Activated CD4-positive, alpha-beta T cell treated with anti-CD3 and anti-CD28 coated beads, Interleukin-2, Interleukin-6, amounts not matched to agents 100 ng/mL and 50 ng/mL, durations not matched to agents 16 hours and 8 hours (primary cell): ENCODE data around the gene TLR1.
"Not testable (repeated sequence)": the region's sequence is repeated elsewhere in the genome, so short reads cannot be mapped to it uniquely, and the experiment has no call there.

Experiments
- DNase-seq: peaks from one replicate; pipeline ENCODE4 v3.0.0-alpha.2; 2020

The TLR1 gene

DNA sequence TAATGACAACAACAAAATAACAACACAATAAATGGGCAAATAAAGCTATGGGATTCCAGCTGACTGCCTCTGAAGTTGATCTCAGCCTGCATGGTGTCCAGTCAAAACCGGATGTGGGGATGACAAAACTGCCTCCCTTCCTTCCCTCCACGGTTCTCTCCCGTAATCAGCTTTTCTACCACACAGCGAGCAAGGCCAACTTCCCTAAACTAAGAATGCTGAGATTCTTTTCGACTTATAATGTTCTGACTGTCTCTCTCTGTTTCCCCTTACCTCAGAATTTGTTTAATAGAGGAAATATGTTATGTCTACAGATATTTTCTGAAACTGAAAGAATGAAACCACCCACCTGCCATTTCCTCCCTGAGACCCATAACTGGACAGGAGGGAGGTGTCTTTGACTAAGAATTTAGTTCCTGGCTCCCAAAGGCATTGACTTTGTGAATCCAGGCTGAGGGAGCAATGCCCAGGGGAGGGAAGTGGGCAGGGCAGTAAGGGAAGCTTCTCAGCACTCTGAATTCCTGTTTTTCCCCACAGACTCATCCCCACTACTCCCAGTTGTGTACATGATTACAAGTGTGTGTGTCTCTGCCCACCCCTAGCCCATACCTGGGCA is 1.0 kb upstream of the TLR1 start:
- DNase-seq, result peak; percentile 50

DNA sequence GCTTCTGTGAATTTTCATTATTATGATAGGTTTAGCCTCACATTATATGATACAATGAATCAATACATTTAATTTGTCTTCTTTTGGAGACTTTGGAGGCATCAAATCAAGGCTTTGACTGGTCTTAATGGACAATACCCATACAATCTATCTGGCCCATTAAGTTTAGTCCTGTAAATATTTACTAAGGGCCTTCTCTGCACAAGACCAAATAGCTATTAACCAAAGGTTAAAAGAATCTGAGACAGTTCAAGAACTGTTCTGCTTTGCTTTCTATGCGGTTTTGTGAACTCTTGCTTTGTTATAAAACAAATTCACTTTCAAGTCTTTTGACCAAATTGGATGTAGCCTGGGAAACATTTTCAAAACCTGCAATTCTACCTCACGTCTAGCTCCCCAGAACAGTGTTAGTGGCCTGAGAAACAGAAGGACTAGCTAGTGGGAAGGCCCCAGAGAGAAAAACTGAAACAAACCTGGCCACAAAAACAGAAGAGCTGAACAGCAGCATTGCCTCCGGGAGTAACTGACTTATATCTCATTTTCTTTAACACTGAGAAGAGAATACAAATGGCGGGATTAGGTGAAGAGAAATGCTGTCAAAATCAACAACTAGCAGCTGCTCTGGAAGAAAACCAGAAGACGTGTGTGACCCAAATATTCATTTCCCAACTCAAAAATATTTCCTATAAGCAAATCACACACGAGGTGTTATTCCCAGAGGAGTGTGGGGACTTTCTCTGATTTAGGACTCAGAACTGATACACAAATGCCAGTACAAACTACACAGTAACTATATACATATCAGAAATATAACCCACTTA is 548 bp downstream of the TLR1 start:
- DNase-seq, result peak; percentile 81

DNA sequence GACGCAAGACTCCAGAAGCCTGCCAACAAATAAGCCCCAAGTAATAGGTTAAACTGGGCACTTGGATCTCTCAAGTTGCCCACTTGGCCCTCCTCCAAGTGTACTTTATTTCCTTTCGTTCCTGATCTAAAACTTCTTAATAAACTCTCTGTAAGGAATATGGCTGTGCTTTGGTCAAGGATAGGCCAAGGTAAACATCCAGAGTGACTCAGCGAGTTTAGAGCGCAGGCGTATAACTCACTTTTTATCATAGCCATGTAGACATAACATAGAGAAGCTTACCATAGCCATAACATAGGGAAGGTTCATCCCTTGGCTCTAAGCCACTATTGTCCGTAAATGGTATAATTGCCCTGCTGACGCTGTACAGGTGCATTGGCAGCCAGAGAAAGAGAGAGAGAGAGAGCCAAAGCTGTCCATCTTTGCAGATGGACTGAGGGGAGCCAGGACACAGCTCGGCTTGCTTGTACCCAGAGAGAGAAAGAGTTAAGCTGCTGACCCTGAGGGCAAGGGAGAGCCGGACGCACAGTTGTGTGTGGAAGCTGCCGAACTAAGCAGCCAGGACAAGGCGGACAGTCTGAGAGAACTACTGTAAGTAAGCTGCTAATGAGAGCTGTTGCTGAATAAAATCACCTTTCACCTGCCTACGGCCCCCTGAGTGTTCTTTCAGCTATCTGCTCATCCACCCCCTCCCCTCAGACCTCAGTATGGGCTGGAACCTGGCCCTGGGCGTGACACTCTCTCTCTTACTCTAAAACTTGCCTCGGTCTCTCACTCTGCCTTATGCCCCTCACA is 1.8 kb downstream of the TLR1 start:
- DNase-seq, result no peak

DNA sequence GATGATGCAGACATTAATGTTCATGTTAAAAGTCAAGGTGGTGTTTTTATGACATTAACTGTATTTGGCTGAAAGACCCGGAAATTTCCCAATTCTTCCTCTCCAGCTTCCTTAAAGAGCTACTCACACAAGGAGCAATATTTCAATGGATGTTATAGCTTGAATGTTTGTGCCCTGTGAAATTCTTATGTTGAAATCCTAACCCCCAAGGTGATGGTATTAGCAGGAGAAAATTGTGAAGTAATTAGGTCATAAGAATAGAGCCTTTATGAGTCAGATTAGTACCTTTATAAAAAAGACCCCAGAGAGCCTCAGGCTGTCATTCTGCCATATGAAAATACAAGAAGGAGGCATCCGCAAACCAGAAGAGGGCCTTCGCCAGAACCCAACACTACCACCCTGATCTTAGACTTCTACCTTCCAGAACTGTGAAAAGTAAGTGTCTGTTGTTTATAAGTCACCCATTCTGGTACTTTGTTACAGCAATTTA is 3.6 kb downstream of the TLR1 start:
- DNase-seq, result no peak

DNA sequence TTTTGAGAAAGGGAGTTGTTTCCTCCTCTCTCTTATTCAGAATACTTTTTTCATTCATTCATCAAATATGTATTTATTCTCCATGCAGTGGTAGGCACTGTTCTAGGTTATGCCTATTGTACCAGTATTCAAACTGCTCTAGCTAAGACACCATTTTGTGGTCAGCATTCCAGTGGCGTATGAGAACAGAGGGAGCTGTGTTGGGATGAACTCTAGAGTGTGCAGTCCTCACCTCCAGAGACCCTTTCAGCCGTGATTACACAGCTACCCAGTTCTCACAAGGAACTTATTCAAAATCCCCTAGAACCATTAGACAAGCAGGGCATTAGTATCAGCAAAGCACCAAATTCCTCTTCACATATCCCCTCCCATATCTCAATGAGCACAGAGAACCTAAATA is 4.2 kb downstream of the TLR1 start:
- no peak for DNase-seq

DNA sequence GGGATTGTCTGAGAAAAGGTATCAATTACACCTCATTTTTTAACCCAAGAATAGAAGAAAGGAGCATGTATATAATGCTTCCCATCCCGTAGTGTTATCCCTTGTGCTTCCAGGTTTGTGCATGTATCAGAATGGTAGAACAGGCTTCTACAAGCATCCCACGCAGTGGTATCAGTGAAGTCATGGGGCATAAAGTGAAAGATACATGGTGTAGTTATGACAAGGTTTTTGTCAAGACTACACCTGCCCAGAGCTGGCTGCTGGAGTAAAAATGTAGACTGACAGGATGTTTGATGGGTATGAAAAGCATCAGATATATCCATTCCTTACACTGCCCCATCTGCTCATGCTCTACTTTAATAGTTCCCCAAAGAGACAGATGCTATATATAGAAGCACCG is 9.5 kb downstream of the TLR1 start:
- no peak for DNase-seq

DNA sequence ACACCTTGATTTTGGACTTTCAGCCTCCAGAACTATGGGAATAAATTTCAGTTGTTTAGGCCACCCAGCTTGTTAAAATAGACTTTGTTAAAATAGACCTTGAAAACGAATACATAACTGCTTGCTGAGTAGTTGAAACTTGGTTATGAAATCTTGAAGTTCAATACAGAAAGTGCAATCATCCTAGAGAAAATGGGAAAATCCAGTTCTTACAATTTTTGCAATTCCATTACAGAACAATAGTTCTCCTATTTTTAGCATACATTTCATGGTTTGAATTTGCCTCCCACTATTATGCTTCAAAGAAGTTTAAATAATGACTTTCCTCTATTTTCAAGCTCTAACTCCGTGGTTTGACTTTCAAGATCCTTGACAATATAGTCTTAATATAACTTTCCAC is 10.5 kb downstream of the TLR1 start:
- DNase-seq, result no peak

DNA sequence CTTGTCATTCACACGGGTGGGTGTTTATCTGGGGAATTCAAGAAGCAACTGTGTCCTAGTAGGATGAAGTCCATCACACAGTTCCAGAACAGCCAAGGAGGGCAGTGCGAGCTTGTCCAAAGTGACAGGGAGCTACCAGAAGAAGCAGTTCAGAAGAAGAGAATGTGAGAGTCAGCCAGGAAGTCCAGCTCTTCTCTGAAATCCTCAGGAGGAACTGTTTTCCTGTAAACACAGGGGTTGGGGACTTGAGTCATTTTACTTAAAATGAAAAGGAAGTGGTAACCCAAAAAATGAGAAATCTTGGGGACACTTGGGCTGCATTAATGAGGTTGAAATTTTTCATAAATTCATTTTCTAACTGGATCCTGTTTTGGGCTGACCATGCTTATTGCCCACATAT is 13.6 kb downstream of the TLR1 start:
- DNase-seq, result peak; percentile 27

DNA sequence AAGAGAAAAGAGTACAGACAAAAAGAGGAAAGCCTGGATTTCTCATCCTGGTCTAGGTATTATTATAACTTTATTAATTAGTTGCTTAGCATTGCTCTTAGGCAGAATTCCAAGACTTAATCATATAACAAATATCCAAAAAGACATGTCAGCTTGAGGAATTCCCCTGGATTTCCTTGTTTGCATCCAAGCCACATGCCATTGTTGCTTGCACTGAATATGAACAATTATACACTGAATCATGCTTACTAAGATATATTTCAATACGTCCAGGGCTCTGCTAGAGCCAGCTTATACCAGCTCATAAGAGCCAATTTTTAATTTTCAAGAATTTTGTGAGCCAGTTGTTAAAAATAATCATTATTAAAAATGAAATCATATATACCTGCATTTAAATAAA is 16.3 kb downstream of the TLR1 start:
- no peak for DNase-seq

DNA sequence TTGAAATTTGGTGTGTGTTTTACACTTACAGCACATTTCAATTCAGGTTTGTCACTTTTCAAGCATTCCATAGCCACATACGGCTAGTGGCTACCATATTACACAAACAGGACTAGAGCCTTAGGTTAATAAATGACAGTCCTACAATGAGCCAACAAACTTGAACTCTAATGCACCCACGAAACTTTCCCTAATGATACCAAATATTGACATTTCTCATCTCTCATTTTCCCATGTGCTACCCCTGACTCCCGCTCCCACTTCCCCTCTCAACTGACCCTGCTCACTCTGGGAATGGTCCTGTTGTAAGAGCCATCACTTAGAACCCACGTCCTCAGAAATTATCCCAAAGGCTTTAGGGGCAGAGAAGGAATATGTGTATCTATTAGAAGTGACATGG is 16.9 kb downstream of the TLR1 start:
- DNase-seq, result no peak

DNA sequence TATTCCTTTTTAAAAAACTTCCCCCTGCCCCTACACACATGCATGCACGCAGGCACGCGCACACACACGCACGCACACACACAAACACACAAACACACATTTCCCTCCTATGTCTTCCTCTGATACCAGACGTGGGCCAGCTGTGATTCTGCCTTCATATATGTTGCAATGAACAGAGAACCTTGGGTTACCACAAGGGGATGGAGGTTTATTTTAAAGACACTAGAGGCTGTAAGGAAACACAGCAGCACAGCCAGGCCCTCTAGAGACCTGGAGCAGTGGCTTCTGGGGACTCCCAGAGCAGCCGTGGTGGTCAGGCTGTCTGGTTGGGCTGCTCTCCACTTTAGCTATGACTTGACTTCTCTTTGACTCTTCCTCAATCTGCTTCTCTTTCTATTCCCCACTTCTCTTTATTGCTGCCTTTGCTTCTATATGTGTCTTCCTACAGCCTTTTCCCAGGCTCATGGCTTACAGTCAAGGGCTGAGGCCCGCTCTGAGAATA is 18.6 kb downstream of the TLR1 start:
- no peak for DNase-seq

DNA sequence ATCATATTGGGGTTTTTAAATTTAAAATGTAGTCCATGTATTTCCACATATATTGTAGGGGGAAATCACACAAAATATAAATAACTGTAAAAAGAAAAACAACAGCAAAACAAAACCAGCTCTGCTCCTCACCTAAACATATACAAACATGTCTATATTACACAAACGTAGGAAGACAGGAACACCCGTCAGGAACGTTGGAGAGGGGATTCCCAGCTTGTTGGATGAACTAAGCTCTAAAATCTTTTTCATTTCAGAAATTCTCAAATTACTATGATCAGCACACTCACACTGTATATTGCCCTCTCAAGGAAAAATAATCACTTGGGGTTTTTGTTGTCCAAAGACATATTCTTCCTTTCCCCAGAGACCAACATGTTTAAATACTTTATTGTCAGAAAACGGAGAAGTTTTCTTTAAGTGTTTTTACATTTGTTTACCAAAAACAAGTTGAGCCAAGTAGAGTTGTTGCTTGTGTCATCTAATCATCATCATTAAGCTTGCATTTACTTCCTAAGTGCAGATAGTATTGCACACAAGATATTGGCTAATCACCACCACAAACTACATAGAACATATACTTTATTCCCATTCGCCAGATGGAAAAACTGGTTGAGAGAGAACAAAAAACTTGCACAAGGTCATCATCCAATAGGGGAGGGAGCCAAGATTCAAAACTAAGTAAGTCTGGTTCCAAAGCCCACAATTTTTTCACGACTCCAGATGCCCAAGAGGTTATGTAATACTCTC is 19.4 kb downstream of the TLR1 start:
- DNase-seq, result no peak

DNA sequence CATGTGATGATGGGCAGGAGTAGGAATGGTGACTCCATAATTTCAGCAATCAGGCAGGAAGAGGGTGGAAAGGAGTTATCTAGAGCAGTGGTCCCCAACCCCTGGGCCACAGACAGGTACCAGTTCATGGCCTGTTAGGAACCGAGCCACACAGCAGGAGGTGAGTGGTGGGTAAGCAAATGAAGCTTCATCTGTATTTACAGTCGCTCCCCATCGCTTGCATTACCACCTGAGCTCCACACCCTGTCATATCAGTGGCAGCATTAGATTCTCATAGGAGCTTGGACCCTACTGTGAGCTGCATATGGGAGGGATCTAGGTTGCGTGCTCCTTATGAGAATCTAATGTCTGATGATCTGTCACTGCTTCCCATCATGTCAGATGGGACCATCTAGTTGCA is 20.4 kb downstream of the TLR1 start:
- no peak for DNase-seq

DNA sequence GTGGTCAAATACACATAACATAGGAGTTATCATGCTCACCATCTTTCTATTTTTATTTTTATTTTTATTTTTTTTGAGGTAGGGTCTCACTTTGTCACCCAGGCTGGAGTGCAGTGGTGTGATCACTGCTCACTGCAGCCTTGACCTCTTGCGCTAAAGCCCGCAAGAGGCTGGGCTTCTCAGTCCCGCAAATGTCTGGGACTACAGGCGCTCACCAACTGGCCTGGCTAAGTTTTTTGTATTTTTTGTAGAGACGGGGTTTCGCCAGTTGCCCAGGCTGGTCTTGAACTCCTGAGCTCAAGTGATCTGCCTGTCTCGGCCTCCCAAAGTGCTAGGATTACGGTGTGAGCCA is 21.5 kb downstream of the TLR1 start:
- DNase-seq, result no peak

DNA sequence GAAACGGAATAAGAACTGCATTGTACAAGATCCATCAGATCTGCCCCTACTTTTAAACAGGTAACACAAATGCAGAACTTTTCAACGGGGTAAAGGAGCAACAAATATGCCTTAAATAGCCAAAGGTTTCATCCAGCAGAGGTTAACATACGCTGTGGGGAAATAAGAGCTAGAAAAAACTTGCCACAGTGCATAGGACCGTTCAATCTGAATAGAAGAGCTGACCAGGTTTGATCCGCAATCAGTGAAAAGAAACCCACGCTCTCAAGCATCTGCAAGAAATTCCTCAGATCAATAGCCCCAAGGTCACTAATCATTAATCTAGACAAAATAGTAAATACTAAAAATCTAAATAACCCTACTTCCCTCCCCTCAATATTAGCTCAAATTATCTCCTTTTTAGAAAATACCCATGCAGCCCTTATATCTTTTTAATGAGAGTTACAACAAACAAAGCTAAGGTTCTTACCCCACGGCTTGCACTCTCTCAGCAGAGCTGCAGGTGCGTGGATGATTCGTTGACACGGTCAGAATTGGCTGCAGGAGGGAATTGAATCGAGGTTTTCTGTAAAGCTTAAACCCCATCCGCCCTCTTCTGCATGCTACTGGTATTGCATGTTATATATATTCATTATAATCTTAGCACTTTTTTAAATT is 22.0 kb downstream of the TLR1 start, which contains the start of gene TLR10:
TLR10 (minus strand) TSS at position 539 of the 657 bp plus-strand sequence. CDS start 7,400 bp downstream, outside the sequence.
- DNase-seq, result peak; percentile 66

DNA sequence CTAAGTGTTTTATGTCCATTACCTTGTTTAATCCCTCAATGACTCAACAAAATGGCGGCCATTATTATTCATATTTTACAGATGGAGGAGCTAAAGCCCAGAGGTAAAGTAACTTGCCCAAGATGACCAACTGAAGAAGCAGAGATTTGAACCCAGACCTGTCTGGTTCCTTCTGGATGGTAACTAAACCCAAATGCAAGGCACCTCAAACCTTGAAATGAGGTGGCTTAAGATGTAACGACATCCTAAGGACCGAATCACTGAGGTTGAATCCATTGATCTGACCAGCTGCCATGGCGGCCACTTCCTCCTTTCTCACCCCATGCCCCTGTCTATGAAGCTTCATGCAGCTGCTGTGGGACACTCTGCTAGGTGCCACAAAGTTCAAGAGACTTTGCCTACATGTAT is 22.7 kb downstream of the TLR1 start:
- DNase-seq, result no peak

DNA sequence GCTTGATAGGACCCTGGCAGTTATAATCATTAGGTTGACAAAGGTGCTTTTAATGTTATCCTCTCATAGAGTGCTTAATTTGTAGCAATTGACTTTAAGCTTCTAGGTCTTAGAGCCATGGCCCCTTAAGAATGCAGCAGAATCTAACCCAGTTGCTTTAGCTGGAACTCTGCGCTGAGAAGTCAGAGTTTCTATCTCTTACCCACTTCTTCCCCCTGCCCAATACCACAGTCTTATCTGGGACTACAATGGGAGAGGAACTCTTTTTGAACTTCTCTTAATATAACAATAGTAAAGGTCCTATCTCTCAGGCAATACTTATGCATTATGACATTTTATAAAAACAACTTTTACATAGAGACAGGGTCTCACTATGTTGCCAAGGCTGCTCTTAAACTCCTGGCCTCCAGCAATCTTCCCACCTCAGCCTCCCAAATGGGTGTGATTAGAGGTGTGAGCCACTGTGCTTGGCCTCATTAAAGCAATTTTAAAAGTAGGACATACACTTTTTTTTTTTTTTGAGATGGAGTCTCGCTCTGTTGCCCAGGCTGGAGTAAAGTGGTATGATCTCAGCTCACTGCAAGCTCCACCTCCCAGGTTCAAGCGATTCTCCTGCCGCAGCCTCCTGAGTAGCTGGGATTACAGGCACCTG is 23.6 kb downstream of the TLR1 start:
- no peak for DNase-seq

DNA sequence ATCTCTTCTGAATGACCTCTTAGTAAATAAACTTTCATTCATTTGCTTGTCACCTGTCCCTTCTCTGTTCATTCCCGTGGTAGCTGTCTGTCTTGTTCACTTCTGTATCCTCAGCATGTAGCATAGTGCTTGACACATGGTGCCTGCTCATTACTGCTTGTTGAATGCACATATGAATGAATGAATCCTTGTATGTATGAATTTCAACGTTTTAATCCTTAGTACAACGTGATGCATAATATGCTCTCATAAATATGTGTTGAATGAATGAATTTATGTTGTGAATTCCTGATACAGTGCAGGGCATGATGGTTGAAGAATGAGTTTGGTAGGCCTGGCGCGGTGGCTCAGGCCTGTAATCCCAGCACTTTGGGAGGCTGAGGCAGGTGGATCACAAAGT is 24.8 kb downstream of the TLR1 start:
- no peak for DNase-seq

DNA sequence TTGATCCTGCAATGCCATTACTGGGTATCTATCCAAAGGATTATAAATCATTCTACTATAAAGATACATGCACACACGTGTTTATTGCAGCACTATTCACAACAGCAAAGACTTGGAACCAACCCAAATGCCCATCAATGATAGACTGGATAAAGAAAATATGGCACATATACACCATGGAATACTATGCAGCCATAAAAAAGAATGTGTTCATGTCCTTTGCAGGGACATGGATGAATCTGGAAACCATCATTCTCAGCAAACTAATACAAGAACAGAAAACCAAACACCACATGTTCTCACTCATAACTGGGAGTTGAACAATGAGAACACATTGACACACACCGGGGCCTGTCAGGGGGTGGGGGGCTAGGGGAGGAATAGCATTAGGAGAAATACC is 26.7 kb downstream of the TLR1 start:
- not testable (repeated sequence) for DNase-seq

DNA sequence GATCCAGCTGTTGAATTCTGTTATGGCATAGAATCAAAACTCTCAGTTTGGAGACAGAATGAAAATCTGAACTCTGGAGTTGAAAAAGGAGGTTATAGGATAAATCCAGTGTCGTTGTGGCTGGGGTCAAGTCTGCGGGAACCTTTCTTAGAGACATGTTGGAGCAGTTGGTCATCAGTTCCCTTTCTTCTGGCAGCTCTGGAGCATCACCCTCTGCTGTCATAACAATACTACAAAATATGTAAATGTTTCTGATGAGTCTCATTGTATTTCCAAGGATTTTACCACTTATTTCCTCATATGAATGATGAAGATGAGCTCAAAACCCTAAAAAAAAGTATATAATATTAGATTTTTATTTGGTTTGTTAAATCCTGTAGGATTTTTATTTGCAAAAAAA is 29.3 kb downstream of the TLR1 start:
- no peak for DNase-seq

DNA sequence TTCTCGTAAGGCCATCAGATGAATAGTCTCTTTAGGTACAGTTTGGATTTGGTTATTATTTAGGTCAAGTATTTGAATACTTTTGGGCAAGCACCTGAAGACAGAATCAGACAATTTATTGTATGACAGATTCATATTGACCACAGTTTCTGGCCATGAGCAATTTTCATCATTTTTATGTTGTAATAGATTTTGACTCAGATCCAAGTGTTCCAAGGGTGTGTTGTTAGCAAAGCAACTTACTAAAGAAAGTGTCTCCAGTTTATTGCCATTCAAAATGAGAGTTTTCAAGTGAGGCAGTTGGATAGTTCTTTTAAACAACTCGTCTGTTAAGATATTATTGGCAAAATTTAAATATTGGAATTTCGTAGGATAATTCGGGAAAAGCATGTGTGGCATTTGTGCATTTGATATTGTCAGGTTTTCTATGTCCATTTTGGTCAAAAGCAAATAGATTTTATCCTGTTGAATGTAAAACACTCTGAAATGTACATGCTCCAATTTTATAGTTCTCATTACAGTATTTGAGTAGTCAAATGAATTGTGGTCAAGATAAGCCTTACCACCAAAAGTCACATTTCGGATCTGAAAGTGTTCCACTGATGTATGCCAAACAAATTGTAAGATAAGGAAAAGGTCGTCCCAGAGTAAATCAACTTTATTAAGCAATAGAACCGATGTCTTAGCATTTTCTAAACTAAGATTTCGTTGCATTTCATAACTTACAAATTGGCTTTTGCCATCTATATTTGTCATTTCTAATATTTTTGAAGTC is 30.2 kb downstream of the TLR1 start:
- DNase-seq, result no peak
